Measurements from ENCODE around the gene CMTM7.
"Not testable (repeated sequence)": the region's sequence is repeated elsewhere in the genome, so short reads cannot be mapped to it uniquely, and the experiment has no call there.

CMTM7 gene

DNA sequence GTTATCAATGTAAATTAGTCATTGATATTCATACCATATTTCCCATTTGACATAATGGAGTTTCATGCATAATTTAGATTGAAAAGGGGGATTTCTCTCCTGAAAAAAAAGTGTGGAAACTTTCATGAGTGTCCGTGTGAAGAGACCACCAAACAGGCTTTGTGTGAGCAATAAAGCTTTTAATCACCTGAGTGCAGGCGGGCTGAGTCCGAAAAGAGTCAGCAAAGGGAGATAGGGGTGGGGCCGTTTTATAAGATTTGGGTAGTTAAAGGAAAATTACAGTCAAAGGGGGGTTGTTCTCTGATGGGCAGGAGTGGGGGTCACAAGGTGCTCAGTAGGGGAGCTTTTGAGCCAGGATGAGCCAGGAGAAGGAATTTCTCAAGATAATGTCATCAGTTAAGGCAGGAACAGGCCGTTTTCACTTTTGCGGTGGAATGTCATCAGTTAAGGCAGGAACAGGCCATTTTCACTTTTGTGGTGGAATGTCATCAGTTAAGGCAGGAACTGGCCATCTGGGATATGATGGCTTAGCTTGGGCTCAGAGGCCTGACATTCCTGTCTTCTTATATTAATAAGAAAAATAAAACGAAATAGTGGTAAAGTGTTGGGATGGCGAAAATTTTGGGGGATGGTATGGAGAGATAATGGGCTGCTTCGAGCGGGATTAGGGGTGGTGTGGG lies 69.3 kb downstream of the CMTM7 start:
- DNase-seq, result not testable (repeated sequence)

DNA sequence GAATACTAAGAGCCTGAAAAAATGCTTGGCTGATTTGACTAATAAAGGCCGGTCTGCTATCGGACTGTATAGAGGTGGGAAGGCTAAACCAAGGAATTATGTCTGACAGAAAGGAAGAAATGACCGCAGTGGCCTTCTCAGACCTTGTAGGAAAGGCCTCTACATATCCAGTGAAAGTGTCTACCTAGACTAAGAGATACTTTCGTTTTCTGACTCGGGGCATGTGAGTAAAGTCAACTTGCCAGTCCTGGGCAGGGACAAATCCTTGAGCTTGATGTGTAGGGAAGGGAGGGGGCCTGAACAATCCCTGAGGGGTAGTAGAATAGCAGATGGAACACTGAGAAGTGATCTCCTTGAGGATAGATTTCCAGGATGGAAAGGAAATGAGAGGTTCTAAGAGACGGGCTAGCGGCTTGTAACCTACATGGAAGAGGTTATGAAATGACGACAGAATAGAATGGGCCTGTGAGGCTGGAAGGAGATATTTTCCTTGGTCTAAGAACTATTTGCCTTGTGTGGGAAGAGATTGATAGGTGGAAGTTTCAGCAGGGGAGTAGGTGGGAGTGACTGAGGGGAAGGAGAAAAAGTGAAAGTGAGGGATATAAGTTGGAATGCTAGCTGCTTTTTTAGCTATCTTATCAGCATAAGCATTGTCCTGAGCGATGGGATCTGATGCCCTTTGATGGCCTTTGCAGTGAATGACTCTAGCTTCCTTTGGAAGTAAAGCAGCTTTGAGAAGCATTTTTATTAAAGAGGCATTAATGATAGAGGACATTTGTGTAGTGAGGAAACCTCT lies 70.7 kb downstream of the CMTM7 start:
- peak; percentile 22 to 31 for DNase-seq

DNA sequence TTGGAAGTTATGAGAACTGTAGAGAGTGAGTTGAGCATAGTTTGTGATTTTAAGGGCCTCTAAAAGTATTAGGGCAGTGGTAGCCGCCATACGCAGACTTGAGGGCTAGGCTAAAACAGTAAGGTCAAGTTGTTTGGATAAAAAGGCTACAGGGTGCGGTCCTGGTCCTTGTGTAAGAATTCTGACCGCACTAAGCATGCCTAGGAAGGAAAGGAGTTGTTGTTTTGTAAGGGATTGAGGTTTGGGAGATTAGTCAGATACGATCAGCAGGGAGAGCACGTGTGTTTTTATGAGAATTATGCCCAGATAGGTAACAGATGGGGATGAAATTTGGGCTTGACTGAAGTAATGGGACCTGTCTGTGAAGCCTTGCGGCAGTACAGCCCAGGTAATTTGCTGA lies 71.8 kb downstream of the CMTM7 start:
- not testable (repeated sequence) for DNase-seq

DNA sequence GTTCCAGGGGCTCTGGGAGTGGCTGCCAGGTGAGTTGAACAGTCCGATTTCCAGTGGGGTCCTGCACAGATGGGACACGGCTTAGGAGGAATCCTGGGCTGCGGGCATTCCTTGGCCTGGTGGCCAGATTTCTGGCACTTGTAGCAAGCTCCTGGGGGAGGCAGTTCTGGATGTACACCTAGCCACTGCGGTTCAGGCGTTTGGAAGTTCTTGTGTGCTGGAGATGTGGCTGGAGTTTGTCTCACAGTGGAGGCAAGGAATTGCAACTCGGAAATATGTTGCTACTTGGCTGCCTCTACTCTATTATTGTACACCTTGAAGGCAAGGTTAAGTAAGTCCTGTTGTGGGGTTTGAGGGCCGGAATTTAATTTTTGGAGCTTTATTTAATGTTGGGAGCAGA lies 73.1 kb downstream of the CMTM7 start:
- DNase-seq, result not testable (repeated sequence)

DNA sequence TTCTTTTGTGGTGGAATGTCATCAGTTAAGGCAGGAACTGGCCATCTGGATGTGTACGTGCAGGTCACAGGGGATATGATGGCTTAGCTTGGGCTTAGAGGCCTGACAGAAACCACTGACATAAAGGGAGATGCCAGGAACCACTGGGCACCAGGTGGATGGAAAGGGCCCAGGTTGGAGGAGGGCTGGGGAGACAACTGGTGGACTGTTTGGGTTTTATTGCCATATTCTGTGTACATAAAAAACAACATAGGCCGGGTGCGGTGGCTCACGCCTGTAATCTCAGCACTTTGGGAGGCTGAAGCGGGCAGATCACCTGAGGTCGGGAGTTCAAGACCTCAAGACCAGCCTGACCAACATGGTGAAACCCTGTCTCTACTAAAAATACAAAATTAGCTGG lies 75.2 kb downstream of the CMTM7 start:
- DNase-seq, result not testable (repeated sequence)

DNA sequence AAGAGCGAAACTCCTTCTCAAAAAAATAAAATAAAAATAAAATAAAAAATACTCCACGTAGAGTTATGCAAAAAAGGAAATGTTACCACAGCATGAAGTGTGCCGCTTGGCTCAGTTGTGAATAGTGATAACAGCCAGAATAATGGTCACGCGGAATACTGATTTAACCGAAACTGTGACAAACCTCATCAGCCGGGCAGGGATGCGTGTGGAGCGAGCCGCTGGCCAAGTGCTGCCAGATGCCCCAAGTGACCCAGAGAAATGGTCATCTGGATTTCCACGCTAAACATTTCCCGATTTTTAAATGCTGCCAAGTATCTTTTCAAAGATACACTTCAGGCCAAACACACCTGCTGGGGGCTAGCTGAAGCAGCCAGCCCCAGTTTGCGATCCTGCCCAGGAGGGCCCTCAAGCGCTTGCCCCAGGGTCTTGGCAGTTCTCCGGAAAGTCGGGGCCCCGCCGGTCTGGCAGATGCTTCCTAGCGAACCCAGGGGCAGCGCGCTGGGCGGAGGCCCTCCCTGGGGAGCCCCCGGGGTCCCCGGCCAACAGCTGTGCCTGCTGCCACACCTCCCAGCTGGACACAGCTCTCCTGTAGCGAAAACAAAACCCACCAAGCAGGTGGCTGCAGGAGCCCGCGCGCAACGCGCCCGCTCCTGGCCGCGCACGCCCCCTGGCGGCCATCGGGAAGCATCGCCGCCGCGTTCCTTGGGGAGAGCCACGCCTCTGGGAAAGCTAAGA lies 75.8 kb downstream of the CMTM7 start:
- DNase-seq, result peak; percentile 60 to 77

DNA sequence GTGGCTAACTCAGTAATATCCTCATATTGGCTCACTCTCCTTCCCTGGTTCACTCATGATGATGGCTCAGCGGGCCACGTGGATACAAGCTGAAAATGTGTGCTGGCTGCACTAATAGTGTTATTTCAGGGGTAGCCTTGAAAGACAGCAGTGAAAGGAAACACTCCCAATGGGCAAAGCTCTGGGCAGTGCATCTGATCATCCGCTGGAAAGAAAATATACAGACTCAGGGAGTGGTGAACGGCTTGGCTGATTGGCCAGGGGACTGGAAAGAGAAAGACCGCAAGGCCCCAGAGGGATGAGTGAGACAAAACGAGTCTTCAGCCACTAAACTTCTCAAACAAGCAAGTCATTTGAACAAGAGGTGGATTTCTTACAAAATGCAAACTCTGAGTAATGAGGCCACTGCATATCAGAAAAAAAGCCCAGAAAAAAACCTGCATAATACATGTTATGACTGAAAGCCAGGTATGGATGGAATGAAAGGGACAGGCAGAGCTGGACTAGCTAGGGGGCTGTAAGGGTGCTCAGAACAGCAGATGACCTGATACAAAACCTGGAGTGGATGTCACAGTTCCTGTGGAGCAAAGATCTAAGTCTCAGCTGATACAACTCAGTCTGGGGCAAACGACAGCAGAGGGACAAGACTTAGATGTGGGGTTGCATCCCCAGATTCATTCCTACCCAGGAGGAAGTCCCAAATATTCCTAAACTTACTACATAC lies 77.7 kb downstream of the CMTM7 start:
- no peak for DNase-seq

DNA sequence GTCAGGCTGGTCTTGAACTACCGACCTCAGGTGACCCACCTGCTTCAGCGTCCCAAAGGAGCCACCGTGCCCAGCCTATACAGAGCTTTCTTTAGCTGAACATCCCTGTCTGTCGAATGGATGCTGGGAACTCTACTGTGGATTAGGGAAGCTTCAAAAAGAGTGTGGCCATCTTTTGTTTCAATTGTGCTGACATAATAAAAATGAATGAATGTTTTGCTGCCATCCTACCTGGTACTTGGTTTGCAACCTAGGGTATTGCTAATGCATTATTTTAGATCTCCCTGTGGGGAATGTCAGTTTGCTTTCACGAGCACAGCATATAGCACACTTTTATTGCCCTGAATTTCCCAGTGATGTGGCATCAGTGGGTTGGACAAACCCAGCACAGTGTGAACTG lies 78.7 kb downstream of the CMTM7 start:
- no peak for DNase-seq

DNA sequence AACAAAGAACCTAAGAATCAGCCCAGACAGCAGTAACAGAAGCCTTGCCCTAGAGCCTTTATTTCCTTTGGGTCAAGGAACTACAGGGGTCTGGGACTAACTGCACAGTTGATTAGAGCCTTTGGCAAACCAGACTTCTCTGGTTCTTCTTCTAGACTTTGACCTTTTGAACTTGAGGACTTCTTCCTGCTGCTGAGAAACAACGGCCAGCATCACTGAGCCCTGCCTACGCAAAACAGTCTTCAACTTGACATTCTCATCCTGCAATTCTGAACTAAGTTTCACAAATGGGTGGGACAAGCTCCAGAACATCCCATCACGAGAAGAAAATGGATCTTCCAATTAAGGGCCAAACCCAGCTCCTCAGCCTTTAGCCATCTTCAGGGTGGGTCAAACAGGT lies 79.6 kb downstream of the CMTM7 start:
- no peak for DNase-seq

DNA sequence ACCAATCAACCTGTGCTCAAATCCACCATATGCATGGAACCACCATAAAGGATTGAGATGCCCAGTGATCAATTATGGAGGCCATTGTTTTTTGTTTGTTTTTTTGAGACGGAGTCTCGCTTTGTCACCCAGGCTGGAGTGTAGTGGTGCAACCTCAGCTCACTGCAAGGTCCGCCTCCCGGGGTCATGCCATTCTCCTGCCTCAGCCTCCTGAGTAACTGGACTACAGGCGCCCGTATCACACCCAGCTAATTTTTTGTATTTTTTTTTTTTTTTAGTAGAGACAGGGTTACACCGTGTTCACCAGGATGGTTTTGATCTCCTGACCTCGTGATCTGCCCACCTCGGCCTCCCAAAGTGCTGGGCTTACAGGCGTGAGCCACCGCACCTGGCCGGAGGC lies 80.5 kb downstream of the CMTM7 start:
- DNase-seq, result not testable (repeated sequence)

DNA sequence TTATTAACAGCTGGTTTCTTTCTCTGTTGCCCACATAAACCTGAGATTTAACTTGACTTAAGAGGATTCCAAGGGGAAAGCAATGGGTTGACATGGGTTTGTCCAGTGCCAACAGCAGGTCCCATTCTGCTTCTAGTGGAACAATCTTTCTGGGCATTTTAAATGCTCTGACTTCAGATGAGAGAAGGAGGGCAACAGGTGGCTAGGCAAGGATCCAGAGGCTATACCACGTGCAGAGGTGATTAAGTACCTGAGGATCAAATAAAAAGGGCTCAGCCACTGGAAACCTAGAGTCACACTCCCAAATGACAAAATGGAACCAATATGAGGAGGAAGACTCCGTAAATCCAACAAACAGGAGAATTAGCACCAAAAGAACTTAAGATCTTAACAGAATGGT lies 82.5 kb downstream of the CMTM7 start:
- no peak for DNase-seq

DNA sequence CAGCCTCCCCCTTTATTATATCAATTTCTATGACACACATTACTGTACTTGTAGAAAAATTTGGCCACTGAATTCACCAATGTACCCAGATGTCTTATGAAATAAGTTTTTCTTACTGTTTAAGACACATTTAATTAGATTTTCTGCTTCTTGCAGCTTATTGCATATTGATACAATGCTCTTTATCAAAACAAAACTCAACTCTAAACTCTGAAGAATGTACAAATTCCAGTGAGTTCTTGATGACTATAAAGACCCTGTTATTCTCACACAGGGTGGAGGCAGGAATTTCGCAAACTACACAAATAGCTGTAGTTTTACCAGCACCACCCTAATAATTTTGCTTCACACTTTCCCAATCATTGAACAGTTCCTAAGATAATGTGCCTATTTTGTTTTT lies 89.0 kb downstream of the CMTM7 start:
- DNase-seq, result no peak

DNA sequence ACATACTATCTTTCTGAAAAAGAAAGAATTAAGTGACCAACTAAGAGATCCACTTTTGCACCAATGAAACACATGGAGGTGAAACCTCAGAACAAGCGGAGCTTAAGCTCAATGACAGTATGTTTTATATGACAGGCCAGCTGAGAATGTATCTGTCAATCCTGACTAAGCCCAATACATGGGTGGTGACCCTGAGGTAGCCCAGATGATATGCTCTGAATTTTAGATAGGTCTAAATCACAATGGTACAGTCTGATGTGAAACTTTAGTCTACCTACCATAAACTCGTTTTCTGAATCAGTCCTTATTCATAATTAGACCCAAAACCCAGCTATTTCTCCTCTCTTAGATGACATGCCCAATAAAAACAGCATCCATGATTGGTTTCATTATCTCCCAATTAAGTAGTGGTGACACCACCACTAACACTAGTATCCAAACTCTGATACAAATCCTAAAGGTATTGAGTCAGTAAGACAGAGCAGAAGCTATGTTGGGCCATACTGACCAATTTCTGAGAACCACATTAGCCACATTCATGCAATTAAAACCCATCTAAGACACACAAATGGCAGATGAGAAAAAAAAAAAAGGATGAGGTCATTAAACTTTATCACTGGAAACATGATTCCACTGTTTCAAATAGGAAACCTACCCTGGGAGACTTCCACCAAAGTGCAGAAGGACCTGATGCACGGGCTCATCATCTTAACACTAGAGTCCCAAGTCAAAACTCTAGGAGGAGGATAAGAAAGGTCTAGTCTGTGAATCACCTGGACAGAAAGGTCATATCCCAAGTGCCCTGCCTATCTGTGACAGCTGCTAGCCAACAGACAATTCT lies 90.4 kb downstream of the CMTM7 start:
- no peak for DNase-seq

DNA sequence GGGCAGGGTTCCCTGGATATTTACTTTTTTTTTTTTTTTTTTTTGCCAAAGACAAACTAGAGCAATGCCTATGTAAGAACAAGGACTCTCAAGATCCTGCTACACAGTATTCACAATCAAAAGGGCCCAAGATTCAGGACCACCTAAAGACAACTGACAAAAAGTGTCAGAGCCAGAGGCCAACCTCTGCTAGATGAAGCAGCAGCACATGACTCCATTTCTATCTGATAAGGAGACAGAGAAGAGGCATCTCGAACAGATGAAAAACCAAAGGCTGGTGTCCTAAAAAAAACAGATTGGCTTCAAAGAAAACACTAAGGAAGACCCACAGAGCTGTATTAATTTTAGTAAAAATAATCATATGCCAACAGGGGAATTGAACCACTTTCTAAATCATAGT lies 91.0 kb downstream of the CMTM7 start:
- no peak for DNase-seq

DNA sequence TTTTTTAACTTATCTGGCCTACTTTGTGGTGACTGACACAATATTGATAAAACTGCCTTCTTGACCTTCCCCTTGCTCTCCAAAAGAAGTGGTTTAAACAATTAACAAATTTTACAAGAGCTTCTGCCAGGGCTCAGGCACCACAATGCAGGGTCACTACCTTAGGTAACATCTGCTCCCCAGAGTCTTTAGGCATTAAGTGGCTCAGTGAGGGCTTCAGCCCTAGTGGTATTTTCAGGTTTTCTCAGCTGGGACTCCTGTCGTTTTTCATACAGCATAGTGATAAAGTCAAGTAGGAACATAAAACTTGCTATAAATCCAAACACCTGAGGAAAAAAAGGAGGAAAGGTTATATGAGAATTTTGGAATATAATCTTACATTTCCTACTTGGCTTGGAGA lies 92.1 kb downstream of the CMTM7 start:
- DNase-seq, result no peak

DNA sequence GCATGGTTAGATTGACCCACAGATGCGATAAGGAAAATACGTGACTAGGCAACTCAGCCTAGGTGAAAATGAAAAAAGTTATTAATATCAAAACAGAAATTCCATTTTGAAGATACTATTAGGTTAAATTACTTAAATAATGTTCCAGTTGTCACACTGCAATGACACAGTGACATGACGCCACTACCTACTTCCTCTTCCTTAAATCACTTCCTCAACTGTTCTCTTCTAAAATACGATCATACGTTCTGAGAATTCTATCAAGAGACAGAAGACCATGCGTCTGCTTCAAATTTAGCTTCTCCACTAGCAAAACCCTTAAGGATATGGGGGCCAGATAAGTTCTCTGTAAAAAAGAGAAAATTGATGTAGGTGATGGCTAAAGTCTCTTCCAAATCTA lies 92.8 kb downstream of the CMTM7 start:
- no peak for DNase-seq

DNA sequence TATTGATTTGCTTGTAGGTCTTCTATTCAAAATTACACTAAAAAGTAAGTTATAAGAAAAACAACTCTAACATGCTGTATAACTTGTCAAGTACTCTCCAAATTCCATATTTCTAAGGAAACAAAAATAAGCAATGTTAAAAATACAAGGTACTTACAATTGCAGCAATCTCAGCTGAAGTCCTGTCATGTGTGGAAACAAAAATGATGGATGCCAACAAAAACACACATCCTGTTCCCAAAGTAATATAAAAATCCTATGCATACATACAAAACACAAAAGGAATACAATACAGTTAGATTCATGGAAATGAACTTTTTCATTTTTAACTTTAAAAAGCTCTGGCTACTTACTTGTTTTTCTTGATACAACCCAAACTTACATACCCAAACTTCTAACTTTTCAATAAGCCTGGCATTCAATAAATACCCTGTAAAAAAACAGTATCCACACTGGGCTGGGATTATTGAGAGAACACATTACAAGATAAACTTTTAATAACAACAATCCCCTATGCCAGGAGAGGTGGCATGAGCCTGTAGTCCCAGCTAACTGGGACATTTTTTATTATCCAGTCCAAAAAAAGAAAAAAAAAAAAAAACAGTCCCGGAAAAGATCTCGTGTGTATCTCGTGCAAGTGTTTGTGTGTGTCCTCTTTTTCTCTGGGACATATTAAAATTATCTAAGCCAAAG lies 96.3 kb downstream of the CMTM7 start:
- DNase-seq, result no peak

DNA sequence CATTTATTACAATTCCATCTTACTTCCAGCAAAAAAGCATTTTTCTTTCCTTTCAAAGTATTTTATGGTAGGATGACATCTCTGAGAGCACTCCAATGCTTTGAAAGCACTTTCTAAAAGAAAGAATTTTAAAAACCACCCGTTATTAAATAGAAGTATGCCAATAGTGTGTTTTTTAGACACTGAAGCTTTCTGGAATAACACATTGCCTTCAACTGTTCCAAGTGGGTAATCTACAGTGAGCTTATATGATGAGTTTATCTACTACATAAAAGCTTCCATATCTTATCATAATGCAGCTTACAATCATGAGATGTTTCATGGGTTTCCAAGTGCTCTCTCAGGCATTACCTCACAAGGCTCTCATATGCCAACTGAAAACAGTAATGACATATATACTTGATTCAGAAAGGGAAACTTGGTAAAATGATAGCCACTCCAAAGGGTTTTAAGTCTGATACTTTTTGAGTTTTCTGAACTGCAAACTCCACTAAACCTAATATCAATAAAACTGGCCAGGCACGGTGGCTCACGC lies 96.9 kb downstream of the CMTM7 start:
- no peak for DNase-seq

DNA sequence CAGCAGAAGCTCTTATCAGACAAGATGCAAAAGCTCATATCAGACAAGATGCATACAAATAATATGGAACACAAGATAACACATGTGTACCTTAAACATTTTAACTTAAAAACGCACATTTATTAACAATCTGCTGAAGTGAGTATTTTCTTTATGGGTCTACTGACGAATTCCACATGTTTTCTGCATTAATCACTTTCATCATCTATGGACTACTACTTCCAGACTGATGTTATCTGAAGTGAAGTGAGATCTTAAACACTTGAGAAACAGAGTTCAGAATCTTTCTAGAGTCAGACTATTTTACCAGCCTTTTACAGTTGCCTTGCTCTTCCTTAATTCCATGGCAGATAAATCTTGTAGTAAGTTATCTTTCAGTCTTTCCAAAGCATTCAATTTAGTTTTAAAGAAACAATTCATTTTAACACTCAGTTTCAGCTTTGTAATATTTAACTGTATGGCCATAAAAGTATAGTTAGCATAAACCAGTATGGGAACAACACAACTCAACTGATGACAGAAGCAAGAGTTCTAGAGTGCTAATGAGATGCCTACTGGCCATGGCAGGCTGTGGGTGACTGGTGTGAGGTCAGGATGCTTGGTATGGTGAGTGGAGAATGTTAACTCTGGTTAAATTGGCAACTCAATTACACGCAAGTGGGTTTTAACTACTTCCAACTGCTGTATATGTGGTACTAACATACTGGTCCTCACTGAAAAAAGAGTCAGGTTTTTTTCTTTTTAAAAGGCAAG lies 101.2 kb downstream of the CMTM7 start:
- no peak for DNase-seq

All from activated CD4-positive, alpha-beta T cell treated with anti-CD3 and anti-CD28 coated beads for 4 hours (primary cell).